ENCODE measurements around the gene PPP3R1. TPM values are rescaled to one million over a fixed set of nuclear protein-coding genes. Genes with fewer than 3 reads are reported as not detected.

PPP3R1 gene
- total RNA-seq, 2 experiments from 2014 or later, result 69.8 to 70.3 TPM

- ATAC-seq (ENCODE audit: poor library complexity), result peak; percentile 66
- Mint-ChIP-seq H3K4me3 (no peak overlapping the region), H3K36me3 (ENCODE audit: low read depth) (peaks cover 46% of the 10 kb centered on the region), H3K27me3 (no peaks in the 10 kb centered on the region), H3K4me1 (ENCODE audit: low read depth) (peaks cover 18% of the 10 kb centered on the region), H3K9me3 (no peaks in the 10 kb centered on the region), H3K27ac (no peak overlapping the region)
- TF ChIP-seq CTCF (IDR thresholded peaks at IDR 0.05), result no peak
- H3K4me3 ChIP-seq (ENCODE audit: low read length), result no peak overlapping the region
- ChIA-PET CTCF (interaction anchor here (0.7 to 1.6 kb wide), 5 partner anchors 11 to 113 kb away, joined by 3 to 6 read pairs (median 3); partner anchors contain the start of gene PNO1), POLR2A (interaction anchor here (1.0 to 2.2 kb wide), 4 partner anchors 9 to 83 kb away, joined by 3 to 16 read pairs (median 9); partner anchors contain the start of genes PNO1 and PPP3R1)
- H3K4me1 ChIP-seq (ENCODE audit: insufficient read depth, low read length), result no peaks in the 10 kb centered on the region
- DNase-seq, result no peak
- H3K36me3 ChIP-seq (ENCODE audit: insufficient read depth, low read length), result peaks cover 65% of the 10 kb centered on the region
- H3K27ac ChIP-seq (ENCODE audit: low read depth in 1 of 2, low read length in 2 of 2), result no peak overlapping the region
- intact Hi-C loops (cut with DNase I, micrococcal nuclease), result no loop called here
- H3K27me3 ChIP-seq (ENCODE audit: control insufficient read depth in 1 of 2, insufficient read depth in 2 of 2, low read length in 2 of 2), result no peaks in the 10 kb centered on the region
- no peaks in the 10 kb centered on the region for H3K9me3 ChIP-seq (ENCODE audit: control insufficient read depth in 1 of 2, insufficient read depth in 1 of 2, low read length in 2 of 2)
Measured at GRCh38 chr2:68169308-68169707, 83.0 kb downstream of the PPP3R1 start.

- no peak for ATAC-seq (ENCODE audit: poor library complexity)
- Mint-ChIP-seq H3K4me3 (no peak overlapping the region), H3K27me3 (no peaks in the 10 kb centered on the region), H3K4me1 (ENCODE audit: low read depth) (peaks cover 21% of the 10 kb centered on the region), H3K36me3 (ENCODE audit: low read depth) (peaks cover 67% of the 10 kb centered on the region), H3K27ac (no peak overlapping the region), H3K9me3 (no peaks in the 10 kb centered on the region)
- Histone ChIP-seq H3K27me3 (ENCODE audit: control insufficient read depth in 1 of 2, insufficient read depth in 2 of 2, low read length in 2 of 2) (no peaks in the 10 kb centered on the region), H3K36me3 (ENCODE audit: insufficient read depth, low read length) (peaks cover 75% of the 10 kb centered on the region), H3K4me3 (ENCODE audit: low read length) (no peak overlapping the region), H3K9me3 (ENCODE audit: control insufficient read depth in 1 of 2, insufficient read depth in 1 of 2, low read length in 2 of 2) (no peaks in the 10 kb centered on the region), H3K27ac (ENCODE audit: low read depth in 1 of 2, low read length in 2 of 2) (no peak overlapping the region), H3K4me1 (ENCODE audit: insufficient read depth, low read length) (no peaks in the 10 kb centered on the region)
- intact Hi-C loops (cut with DNase I, micrococcal nuclease), result no loop called here
- DNase-seq, result no peak
- ChIA-PET POLR2A (interaction anchor here (1.0 kb wide), 2 partner anchors 9 to 11 kb away, joined by 3 to 7 read pairs; partner anchors contain the start of gene PNO1), CTCF (interaction anchor here (1.2 kb wide), 1 partner anchor 10 kb away, joined by 3 read pairs; no protein-coding TSS in a partner anchor)
- TF ChIP-seq CTCF (IDR thresholded peaks at IDR 0.05), result no peak
Measured at GRCh38 chr2:68167186-68167585, 85.1 kb downstream of the PPP3R1 start.

GRCh38 chr2:68163641-68164040 lies 88.7 kb downstream of the PPP3R1 start:
- no peak for TF ChIP-seq CTCF (IDR thresholded peaks at IDR 0.05)
- Mint-ChIP-seq H3K27ac (no peak overlapping the region), H3K36me3 (ENCODE audit: low read depth) (peaks cover 88% of the 10 kb centered on the region), H3K9me3 (no peaks in the 10 kb centered on the region), H3K27me3 (no peaks in the 10 kb centered on the region), H3K4me3 (no peak overlapping the region), H3K4me1 (ENCODE audit: low read depth) (peaks cover 44% of the 10 kb centered on the region)
- CTCF ChIA-PET, result no interaction called here
- no peak overlapping the region for H3K4me3 ChIP-seq (ENCODE audit: low read length)
- intact Hi-C loops (cut with DNase I, micrococcal nuclease), result no loop called here
- peaks cover 72% of the 10 kb centered on the region for H3K36me3 ChIP-seq (ENCODE audit: insufficient read depth, low read length)
- DNase-seq, result no peak
- H3K27ac ChIP-seq (ENCODE audit: low read depth in 1 of 2, low read length in 2 of 2), result no peak overlapping the region
- no peaks in the 10 kb centered on the region for H3K9me3 ChIP-seq (ENCODE audit: control insufficient read depth in 1 of 2, insufficient read depth in 1 of 2, low read length in 2 of 2)
- ATAC-seq (ENCODE audit: poor library complexity), result no peak
- peaks cover 6% of the 10 kb centered on the region for H3K4me1 ChIP-seq (ENCODE audit: insufficient read depth, low read length)
- no peaks in the 10 kb centered on the region for H3K27me3 ChIP-seq (ENCODE audit: control insufficient read depth in 1 of 2, insufficient read depth in 2 of 2, low read length in 2 of 2)
- POLR2A ChIA-PET, result no interaction called here

Measured in CD4-positive, alpha-beta T cell (primary cell).